Neural crest cell (in vitro differentiated cells): ENCODE measurements around the gene INHBC. TPM values are rescaled to one million over a fixed set of nuclear protein-coding genes. Genes with fewer than 3 reads are reported as not detected.
"Not testable (repeated sequence)": the region's sequence is repeated elsewhere in the genome, so short reads cannot be mapped to it uniquely, and the experiment has no call there.

Experiments used
- DNase-seq: peaks from one replicate; pipeline ENCODE4 v3.0.0; 2021; ENCODE audit warnings: low read depth, mixed read lengths, low spot score
- H3K27ac Mint-ChIP-seq: one replicate; pipeline ENCODE4 v1.8.0; 2021; ENCODE audit warnings: mild to moderate bottlenecking, mixed read lengths; ENCODE audit not compliant: unreplicated experiment
- H3K27me3 Mint-ChIP-seq: 2 replicates; pipeline ENCODE4 v1.8.0; 2021; ENCODE audit warnings: low read depth, mild to moderate bottlenecking, mixed read lengths
- H3K36me3 Mint-ChIP-seq: 2 replicates; pipeline ENCODE4 v1.8.0; 2021; ENCODE audit warnings: low read depth, mild to moderate bottlenecking, mixed read lengths
- H3K4me1 Mint-ChIP-seq: 2 replicates; pipeline ENCODE4 v1.8.0; 2021; ENCODE audit warnings: mixed read lengths
- H3K4me3 Mint-ChIP-seq: one replicate; pipeline ENCODE4 v1.8.0; 2021; ENCODE audit warnings: mild to moderate bottlenecking, mixed read lengths
- H3K9me3 Mint-ChIP-seq: 2 replicates; pipeline ENCODE4 v1.8.0; 2021; ENCODE audit warnings: mixed read lengths
- total RNA-seq: library from RNA; stranded (reverse); gene quantifications from 2 replicates; pipeline ENCODE4 v1.2.1, GENCODE V29; 2021
- TF ChIP-seq, protein P1 (sequence below): fragments of 200-600 bp; sonication (generic); conservative IDR thresholded peaks from 2 replicates; pipeline ENCODE4 v1.5.0; 2021; ENCODE audit warnings: antibody characterized with exemption, mild to moderate bottlenecking

Gene INHBC
- total RNA-seq, 1 donor from 2014 or later = not detected

DNA sequence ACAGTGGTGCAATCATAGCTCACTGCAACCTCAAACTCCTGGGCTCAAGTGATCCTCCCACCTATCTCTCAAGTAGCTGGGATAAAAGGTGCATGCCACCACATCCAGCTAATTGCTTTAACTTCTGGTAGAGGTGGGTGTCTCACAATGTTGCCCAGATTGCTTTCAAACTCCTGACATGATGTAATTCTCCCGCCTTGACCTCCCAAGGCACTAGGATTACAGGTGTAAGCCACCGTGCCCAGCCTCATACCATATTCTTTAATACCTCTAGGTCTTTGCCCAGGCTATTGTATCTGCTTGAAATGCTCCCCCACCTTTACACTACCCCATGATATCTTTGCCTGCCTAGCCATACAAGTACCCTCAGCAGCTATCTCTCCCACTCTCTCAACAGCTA, 15.1 kb upstream of the INHBC start:
- peaks cover 19% of the 10 kb centered on the region for H3K4me1 Mint-ChIP-seq
- H3K36me3 Mint-ChIP-seq = peaks cover 5% of the 10 kb centered on the region
- H3K27me3 Mint-ChIP-seq = no peaks in the 10 kb centered on the region
- TF ChIP-seq, protein P1, sequence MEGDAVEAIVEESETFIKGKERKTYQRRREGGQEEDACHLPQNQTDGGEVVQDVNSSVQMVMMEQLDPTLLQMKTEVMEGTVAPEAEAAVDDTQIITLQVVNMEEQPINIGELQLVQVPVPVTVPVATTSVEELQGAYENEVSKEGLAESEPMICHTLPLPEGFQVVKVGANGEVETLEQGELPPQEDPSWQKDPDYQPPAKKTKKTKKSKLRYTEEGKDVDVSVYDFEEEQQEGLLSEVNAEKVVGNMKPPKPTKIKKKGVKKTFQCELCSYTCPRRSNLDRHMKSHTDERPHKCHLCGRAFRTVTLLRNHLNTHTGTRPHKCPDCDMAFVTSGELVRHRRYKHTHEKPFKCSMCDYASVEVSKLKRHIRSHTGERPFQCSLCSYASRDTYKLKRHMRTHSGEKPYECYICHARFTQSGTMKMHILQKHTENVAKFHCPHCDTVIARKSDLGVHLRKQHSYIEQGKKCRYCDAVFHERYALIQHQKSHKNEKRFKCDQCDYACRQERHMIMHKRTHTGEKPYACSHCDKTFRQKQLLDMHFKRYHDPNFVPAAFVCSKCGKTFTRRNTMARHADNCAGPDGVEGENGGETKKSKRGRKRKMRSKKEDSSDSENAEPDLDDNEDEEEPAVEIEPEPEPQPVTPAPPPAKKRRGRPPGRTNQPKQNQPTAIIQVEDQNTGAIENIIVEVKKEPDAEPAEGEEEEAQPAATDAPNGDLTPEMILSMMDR = no peak
- no peak for DNase-seq
- no peaks in the 10 kb centered on the region for H3K9me3 Mint-ChIP-seq
- H3K27ac Mint-ChIP-seq = peak overlapping the region; percentile 61
- no peak overlapping the region for H3K4me3 Mint-ChIP-seq

DNA sequence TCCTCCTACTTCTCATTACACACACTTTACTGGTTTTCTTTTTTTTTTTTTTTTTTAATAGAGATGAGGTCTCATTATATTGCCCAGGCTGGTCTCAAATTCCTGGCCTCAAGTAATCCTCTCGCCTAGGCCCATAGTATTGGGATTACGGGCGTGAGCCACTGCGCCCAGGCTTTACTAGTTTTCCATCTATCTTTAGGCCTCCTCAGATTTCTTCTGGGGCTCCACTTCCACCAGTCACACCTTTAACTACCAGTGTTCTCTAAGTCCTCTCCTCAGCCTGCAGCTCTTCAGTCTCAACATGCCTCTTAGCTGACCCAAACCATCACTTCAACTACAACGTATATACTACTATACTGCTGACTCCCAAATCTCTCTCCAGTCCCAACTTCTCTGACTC, 14.1 kb upstream of the INHBC start:
- H3K4me3 Mint-ChIP-seq = no peak overlapping the region
- TF ChIP-seq, protein P1 = no peak
- H3K4me1 Mint-ChIP-seq = peaks cover 10% of the 10 kb centered on the region
- H3K36me3 Mint-ChIP-seq = peaks cover 6% of the 10 kb centered on the region
- H3K9me3 Mint-ChIP-seq = no peaks in the 10 kb centered on the region
- H3K27me3 Mint-ChIP-seq = no peaks in the 10 kb centered on the region
- no peak for DNase-seq
- no peak overlapping the region for H3K27ac Mint-ChIP-seq

DNA sequence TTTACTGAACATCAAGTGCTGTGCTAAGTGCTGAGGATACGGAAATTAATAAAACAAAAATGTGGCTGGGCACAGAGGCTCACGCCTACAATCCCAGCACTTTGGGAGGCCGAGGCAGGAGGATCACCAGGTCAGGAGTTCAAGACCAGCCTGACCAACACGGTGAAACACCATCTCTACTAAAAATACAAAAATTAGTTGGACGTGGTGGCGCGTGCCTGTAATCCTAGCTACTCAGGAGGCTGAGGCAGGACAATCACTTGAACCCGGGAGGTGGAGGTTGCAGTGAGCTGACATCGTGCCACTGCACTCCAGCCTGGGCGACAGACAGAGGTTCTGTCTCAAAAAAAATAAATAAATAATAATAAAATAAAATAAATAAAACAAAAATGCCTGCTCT, 7.6 kb upstream of the INHBC start:
- H3K4me3 Mint-ChIP-seq = peak overlapping the region; percentile 17
- not testable (repeated sequence) for H3K9me3 Mint-ChIP-seq, DNase-seq, H3K27me3 Mint-ChIP-seq, H3K36me3 Mint-ChIP-seq, H3K27ac Mint-ChIP-seq
- peaks cover 29% of the 10 kb centered on the region for H3K4me1 Mint-ChIP-seq

GRCh38 chr12:57428965-57429364, 5.6 kb upstream of the INHBC start:
- Mint-ChIP-seq H3K27ac (peak overlapping the region; percentile 9), H3K36me3 (peaks cover 7% of the 10 kb centered on the region), H3K9me3 (no peaks in the 10 kb centered on the region), H3K4me1 (peaks cover 29% of the 10 kb centered on the region), H3K4me3 (peak overlapping the region; percentile 83), H3K27me3 (no peaks in the 10 kb centered on the region)
- DNase-seq = no peak
- TF ChIP-seq, protein P1 = no peak

- no peaks in the 10 kb centered on the region for H3K27me3 Mint-ChIP-seq
- no peaks in the 10 kb centered on the region for H3K9me3 Mint-ChIP-seq
- H3K4me1 Mint-ChIP-seq = peaks cover 29% of the 10 kb centered on the region
- peak overlapping the region; percentile 97 for H3K27ac Mint-ChIP-seq
- peak overlapping the region; percentile 97 for H3K4me3 Mint-ChIP-seq
- peaks cover 3% of the 10 kb centered on the region for H3K36me3 Mint-ChIP-seq
- TF ChIP-seq, protein P1 = no peak
- no peak for DNase-seq
Measured at GRCh38 chr12:57429473-57430111, 5.0 kb upstream of the INHBC start.

DNA sequence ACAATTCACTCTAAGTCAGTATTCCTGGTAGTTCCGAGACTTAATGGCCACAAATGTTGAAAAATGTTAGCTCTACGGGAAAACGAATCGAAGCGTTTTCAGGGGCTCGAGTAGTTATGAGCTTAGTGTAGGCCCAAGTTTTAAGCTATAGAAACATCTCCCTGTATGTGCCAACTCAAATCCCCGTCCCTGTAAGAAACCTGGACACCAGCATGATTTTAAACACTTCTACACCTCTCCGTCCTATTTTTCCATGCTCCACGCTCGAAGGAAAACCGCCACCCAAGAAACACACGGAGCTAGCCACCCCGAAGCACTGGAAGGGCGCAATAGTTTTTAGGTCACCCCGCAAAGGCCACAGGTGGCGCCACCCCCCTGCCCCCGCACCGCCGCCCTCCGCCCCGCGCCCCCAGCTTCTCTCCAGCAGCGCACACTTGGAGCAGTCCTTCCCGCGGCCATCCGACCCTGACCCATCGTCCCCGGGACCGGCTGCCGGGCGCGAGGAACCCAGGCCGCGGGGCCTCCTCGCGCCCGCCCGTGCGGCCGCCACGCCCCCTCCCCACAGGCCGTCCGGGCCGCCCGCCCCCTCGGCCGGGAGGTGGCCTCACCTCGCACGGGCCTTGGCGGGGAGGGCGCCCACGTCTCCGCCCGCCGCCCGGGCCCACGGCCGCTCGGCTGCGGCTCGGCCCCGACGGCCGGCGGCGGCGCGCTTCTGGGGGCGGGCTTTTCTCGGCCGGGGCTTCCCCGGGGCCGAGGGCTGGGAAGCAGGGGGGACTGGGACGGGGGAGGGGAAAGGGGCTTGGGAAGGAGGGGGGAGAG, 4.3 kb upstream of the INHBC start:
- H3K9me3 Mint-ChIP-seq = no peaks in the 10 kb centered on the region
- H3K4me1 Mint-ChIP-seq = peaks cover 29% of the 10 kb centered on the region
- no peaks in the 10 kb centered on the region for H3K27me3 Mint-ChIP-seq
- peaks cover 3% of the 10 kb centered on the region for H3K36me3 Mint-ChIP-seq
- H3K4me3 Mint-ChIP-seq = peak overlapping the region; percentile 97
- TF ChIP-seq, protein P1 = no peak
- H3K27ac Mint-ChIP-seq = peak overlapping the region; percentile 97
- peak; percentile 36 for DNase-seq
